HFFc6 (cell line): Measurements from ENCODE around the gene HLA-E. TPM values are rescaled to one million over a fixed set of nuclear protein-coding genes. Genes with fewer than 3 reads are reported as not detected.

ENCODE experiments used
- DNase-seq: peaks from one replicate; pipeline ENCODE4 v3.0.0-alpha.2; 2018
- H3K27ac Mint-ChIP-seq: 2 replicates; pipeline ENCODE4 v1.8.0; 2020; ENCODE audit warnings: mild to moderate bottlenecking, mixed read lengths
- H3K27me3 Mint-ChIP-seq: 2 replicates; pipeline ENCODE4 v1.8.0; 2021; ENCODE audit warnings: mild to moderate bottlenecking, moderate library complexity, mixed read lengths; ENCODE audit not compliant: insufficient read depth
- H3K36me3 Mint-ChIP-seq: 2 replicates; pipeline ENCODE4 v1.8.0; 2021; ENCODE audit warnings: low read depth, mixed read lengths
- H3K4me1 Mint-ChIP-seq: 2 replicates; pipeline ENCODE4 v1.8.0; 2020; ENCODE audit warnings: low read depth, mixed read lengths
- H3K4me3 Mint-ChIP-seq: 2 replicates; pipeline ENCODE4 v1.8.0; 2020; ENCODE audit warnings: mild to moderate bottlenecking, moderate library complexity, mixed read lengths
- H3K9me3 Mint-ChIP-seq: 2 replicates; pipeline ENCODE4 v1.8.0; 2020; ENCODE audit warnings: mild to moderate bottlenecking, mixed read lengths
- total RNA-seq, 6 experiments: library from RNA; stranded (reverse); fragmentation: NEBNext Ultra II Directional; extraction: Animal tissue kit (Norgen Biotek cat#: 25700); gene quantifications; 2 replicates in 1 of 6; 3 replicates in 5 of 6; pipeline ENCODE4 v1.2.3, GENCODE V29; 2021
- TF ChIP-seq, protein P1 (sequence below): fragments of 200-600 bp; sonication (generic); IDR thresholded peaks from 2 replicates; pipeline ENCODE4 v1.5.0; 2021; ENCODE audit warnings: antibody characterized with exemption, mild to moderate bottlenecking

The HLA-E gene
- total RNA-seq, 6 experiments from 2014 or later: 122 to 131 (median 126) TPM

DNA sequence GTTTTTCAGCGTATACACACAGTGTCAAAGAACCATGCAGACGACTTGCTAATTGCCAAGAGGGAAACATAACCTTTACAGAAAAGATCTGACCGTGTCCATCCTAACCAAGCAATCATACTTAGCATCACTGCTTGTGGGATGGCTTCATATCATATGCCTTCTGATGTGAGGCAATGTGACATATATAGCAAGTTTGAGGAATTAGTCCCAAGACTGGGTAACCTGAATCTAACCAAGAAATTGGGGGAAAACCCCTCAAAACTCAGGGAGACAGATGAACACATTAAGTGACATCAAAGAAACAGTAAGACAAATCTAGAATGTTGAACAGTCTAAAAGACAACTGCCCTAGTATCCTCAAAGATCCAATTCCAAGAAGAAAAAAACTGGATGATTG lies 48.6 kb downstream of the HLA-E start:
- H3K9me3 Mint-ChIP-seq: no peaks in the 10 kb centered on the region
- no peak overlapping the region for H3K27ac Mint-ChIP-seq
- no peak for DNase-seq
- no peak overlapping the region for H3K4me3 Mint-ChIP-seq
- H3K27me3 Mint-ChIP-seq: peaks cover 1% of the 10 kb centered on the region; the same call in 1 of the 2 replicates
- H3K36me3 Mint-ChIP-seq: no peaks in the 10 kb centered on the region
- H3K4me1 Mint-ChIP-seq: peaks cover 15% of the 10 kb centered on the region
- TF ChIP-seq, protein P1, sequence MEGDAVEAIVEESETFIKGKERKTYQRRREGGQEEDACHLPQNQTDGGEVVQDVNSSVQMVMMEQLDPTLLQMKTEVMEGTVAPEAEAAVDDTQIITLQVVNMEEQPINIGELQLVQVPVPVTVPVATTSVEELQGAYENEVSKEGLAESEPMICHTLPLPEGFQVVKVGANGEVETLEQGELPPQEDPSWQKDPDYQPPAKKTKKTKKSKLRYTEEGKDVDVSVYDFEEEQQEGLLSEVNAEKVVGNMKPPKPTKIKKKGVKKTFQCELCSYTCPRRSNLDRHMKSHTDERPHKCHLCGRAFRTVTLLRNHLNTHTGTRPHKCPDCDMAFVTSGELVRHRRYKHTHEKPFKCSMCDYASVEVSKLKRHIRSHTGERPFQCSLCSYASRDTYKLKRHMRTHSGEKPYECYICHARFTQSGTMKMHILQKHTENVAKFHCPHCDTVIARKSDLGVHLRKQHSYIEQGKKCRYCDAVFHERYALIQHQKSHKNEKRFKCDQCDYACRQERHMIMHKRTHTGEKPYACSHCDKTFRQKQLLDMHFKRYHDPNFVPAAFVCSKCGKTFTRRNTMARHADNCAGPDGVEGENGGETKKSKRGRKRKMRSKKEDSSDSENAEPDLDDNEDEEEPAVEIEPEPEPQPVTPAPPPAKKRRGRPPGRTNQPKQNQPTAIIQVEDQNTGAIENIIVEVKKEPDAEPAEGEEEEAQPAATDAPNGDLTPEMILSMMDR: no peak

DNA sequence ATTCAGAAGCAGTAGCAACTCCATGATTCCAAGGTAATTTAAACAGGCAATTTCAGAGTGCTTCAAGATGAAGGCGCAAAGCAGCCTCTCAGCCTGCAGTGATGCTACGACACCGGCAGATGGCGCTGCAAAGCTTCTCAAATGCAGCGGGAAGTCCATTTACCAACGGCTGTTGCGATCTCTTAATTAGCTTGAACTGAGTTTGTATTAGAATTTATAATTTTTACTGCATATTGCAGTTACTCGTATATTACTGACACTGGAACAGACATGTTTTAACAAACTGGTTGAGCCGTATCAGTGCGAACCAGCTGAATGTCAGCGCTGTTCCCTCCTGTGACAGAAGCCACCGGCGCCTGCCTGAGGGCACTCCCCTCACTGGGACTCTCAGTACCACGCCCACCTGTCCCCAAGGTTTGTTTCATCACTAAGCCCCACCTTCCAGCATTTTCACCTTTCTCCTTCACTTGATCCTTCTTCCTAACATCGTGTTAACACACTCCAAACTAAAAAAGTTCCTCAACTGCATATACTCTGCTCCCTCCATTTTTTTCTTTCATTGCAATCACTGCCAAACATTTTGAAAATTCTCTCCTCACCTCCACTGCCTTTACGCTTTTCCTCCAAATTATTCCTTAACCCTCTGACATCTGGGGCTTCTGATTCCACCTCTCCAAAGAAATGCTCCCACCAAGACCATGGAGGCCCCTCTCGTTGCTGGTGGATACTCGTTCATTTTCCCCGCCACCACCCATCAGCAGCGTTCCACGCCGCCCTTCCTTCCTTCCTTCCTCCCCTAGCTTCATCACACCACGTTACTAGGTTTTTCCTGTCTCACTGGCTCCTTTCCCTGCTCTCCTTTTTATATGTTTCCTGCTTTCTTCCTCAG lies 52.5 kb downstream of the HLA-E start:
- Mint-ChIP-seq H3K27me3 (peaks cover 1% of the 10 kb centered on the region; the same call in 1 of the 2 replicates), H3K4me3 (peak overlapping the region; percentile 63), H3K27ac (no peak overlapping the region), H3K36me3 (no peaks in the 10 kb centered on the region), H3K9me3 (no peaks in the 10 kb centered on the region), H3K4me1 (peaks cover 28% of the 10 kb centered on the region)
- TF ChIP-seq, protein P1: peak; percentile 99
- peak; percentile 75 for DNase-seq

DNA sequence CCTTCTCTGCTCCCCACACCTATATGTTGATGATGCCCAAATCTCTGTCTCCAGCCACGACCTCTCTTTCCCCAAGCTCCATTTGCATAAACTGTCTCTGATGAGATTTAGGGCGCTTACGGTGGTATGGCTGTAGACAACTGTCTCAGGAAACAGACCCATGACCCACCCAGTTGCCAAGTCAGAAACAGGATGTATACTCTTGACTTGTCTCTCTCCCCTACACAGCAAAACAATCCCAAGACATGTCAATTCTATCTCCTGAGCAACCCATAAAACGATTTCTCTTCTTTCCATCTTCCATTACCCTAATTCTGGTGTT lies 53.1 kb downstream of the HLA-E start:
- no peak overlapping the region for H3K4me3 Mint-ChIP-seq
- H3K36me3 Mint-ChIP-seq: no peaks in the 10 kb centered on the region
- no peaks in the 10 kb centered on the region for H3K9me3 Mint-ChIP-seq
- DNase-seq: no peak
- TF ChIP-seq, protein P1: no peak
- H3K27ac Mint-ChIP-seq: no peak overlapping the region
- H3K4me1 Mint-ChIP-seq: peaks cover 28% of the 10 kb centered on the region
- H3K27me3 Mint-ChIP-seq: peaks cover 1% of the 10 kb centered on the region; the same call in 1 of the 2 replicates

DNA sequence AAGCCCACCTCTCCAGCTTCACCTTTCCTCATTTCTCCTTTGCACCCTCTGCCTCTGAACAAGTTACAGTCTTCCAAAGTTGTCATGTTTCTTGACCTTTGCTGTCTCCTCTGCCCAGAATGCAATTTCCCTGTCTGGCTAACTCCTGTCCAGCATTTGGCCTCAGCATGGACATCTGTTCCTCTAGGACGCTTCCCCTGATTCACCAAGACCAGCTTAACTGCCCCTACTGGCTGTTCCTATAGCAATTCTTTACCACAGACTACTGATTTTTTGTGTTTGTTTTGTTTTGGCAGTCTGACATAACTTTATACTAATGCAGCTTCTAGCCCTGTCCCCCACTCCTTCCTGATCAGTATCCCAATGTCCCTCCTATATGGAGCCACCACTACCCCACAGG lies 53.6 kb downstream of the HLA-E start:
- DNase-seq: peak; percentile 33

More for the DNA sequence above, 53.6 kb downstream of the HLA-E start:
- Mint-ChIP-seq H3K36me3 (no peaks in the 10 kb centered on the region), H3K9me3 (no peaks in the 10 kb centered on the region), H3K27ac (peak overlapping the region; percentile 12; the same call in 1 of the 2 replicates), H3K4me3 (no peak overlapping the region; the same call in 1 of the 2 replicates), H3K4me1 (peaks cover 28% of the 10 kb centered on the region), H3K27me3 (peaks cover 1% of the 10 kb centered on the region; the same call in 1 of the 2 replicates)
- TF ChIP-seq, protein P1: peak; percentile 44

Other genes starting within 250 kb of the HLA-E start
- gene TRIM39, start 162.6 kb upstream of the HLA-E start, total RNA-seq: 10 to 100 TPM in 4 of 6 experiments, 1 to 10 TPM in 2; 8.7 to 12.2 (median 10.8) TPM
- 10 to 100 TPM; 32.3 to 45.9 (median 40.0) TPM for gene RPP21, start 144.4 kb upstream of the HLA-E start, total RNA-seq
- gene GNL1, start 67.0 kb downstream of the HLA-E start, total RNA-seq: 10 to 100 TPM; 56.9 to 65.6 (median 61.9) TPM
- 10 to 100 TPM in 5 of 6 experiments, 1 to 10 TPM in 1; 9.8 to 14.0 (median 12.3) TPM for gene PRR3, start 67.8 kb downstream of the HLA-E start, total RNA-seq
- 10 to 100 TPM; 51.3 to 69.3 (median 63.1) TPM for gene ABCF1, start 81.9 kb downstream of the HLA-E start, total RNA-seq
- gene PPP1R10, start 127.7 kb downstream of the HLA-E start, total RNA-seq: 10 to 100 TPM; 62.4 to 75.4 (median 71.2) TPM
- 10 to 100 TPM; 50.7 to 63.4 (median 56.1) TPM for gene MRPS18B, start 128.3 kb downstream of the HLA-E start, total RNA-seq
- 1 to 10 TPM; 5.2 to 9.3 (median 5.9) TPM for gene ATAT1, start 137.4 kb downstream of the HLA-E start, total RNA-seq
- 10 to 100 TPM; 12.0 to 19.2 (median 16.4) TPM for gene C6orf136, start 157.6 kb downstream of the HLA-E start, total RNA-seq
- gene DHX16, start 183.5 kb downstream of the HLA-E start, total RNA-seq: 10 to 100 TPM; 33.7 to 36.7 (median 35.5) TPM
- gene PPP1R18, start 197.1 kb downstream of the HLA-E start, total RNA-seq: 100 to 1,000 TPM; 135 to 149 (median 141) TPM
- 10 to 100 TPM; 16.3 to 35.1 (median 31.1) TPM for gene NRM, start 201.5 kb downstream of the HLA-E start, total RNA-seq
- gene MDC1, start 227.8 kb downstream of the HLA-E start, total RNA-seq: 10 to 100 TPM; 18.4 to 31.9 (median 28.1) TPM
- 1,000 to 10,000 TPM; 1,052 to 1,712 (median 1,589) TPM for gene TUBB, start 230.8 kb downstream of the HLA-E start, total RNA-seq